ENCODE results near the gene IGSF1. TPM values are rescaled to one million over a fixed set of nuclear protein-coding genes. Genes with fewer than 3 reads are reported as not detected.
"Not testable (repeated sequence)": the region's sequence is repeated elsewhere in the genome, so short reads cannot be mapped to it uniquely, and the experiment has no call there.

IGSF1 gene
- total RNA-seq, 2 experiments from 2014 or later: not detected

DNA sequence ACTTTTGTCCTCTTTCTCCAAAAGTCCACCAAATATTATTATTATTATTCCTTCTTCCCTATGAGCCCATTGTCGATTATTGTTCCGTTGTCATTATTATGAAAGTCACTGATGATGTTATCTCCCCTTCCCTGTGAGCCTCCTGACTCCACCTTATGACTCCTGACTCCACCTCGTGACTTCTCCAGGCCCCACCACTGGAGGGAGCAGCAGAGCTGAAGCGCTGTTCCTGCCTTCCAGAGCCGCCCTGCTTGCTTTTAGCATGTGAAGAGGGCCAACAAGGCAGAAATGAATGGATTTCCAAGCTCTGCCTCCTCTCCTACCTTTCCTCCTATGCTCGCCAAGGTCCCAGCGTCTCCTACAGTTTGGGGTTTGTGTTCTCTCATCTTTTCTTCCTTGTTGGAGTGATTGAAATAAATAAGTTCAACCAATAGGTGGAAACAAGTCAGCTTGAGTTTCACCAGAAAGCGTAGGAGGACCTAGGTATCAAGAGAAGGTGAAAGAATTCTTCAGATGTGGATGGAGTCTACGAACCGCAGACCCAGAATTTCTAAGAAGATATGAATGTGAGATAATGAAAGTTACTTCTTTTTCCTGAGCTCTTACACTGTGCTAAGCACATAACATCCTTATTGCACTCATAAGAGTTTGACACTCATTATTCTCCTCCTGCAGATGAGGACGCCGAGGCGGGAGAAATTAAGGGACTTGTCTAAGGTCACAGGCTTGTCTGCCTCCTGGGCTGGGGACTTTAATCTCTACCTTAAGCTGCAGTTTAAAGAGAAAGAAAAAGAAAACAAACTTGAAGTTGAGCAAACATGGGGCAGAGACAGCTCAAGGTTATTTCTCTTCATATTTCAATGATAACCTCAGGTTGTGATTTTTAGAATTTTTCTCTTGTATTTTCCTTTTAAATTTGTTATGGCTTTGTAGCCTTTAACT, 26.1 kb downstream of the IGSF1 start:
- H3K27ac Mint-ChIP-seq: peak overlapping the region; percentile 25

DNA sequence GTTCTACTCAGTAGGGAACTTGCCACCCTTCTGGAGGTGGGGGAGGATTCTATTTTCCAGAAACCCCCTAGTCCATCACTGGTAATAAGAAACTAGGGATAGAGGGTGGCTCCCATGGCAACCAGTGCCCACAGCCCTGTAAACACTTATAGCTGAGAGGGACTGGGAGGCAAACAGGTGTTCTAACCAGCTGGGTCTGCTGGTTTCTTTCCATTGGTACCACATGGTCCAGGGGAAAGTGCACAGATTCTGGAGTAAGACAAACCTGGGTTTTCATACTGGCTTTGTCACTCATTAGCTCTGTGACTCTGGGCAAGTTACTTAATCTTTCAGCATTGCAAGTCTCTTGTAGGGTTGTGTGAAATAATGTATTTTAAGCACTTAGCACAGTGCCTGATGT, 26.9 kb downstream of the IGSF1 start:
- Mint-ChIP-seq H3K36me3 (ENCODE audit: low read depth) (no peaks in the 10 kb centered on the region), H3K4me1 (no peaks in the 10 kb centered on the region), H3K27me3 (no peaks in the 10 kb centered on the region), H3K4me3 (no peak overlapping the region), H3K9me3 (no peaks in the 10 kb centered on the region), H3K27ac (no peak overlapping the region)
- CTCF ChIA-PET: no interaction called here
- no peak for DNase-seq
- POLR2A ChIA-PET: no interaction called here

More for the DNA sequence above, 26.1 kb downstream of the IGSF1 start:
- H3K36me3 Mint-ChIP-seq (ENCODE audit: low read depth): no peaks in the 10 kb centered on the region
- DNase-seq: peak; percentile 7
- ChIA-PET CTCF (interaction anchor here (0.7 kb wide), 1 partner anchor 17 kb away, joined by 3 read pairs; no protein-coding TSS in a partner anchor), POLR2A (no interaction called here)
- no peaks in the 10 kb centered on the region for H3K4me1 Mint-ChIP-seq
- H3K4me3 Mint-ChIP-seq: no peak overlapping the region
- H3K9me3 Mint-ChIP-seq: no peaks in the 10 kb centered on the region
- no peaks in the 10 kb centered on the region for H3K27me3 Mint-ChIP-seq

DNA sequence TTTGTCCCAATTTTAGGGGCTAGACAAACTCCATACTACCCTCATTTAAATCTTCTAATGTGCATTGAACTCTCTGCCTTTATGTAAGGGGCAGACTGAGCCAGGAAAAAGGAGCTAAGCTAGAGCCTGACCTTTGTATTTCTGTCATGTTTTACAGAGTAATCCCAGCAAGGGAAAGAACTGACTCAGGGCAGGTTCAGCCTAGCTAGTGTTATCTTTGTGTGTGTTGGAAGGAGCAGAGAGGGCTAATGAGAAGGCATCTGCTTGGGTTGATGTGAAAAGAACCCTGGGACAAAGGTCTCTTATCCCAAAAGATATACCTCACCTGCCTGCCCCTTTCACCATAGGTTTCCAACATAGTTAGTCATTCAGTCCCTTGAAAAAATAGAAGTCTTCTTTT, 31.7 kb downstream of the IGSF1 start:
- Mint-ChIP-seq H3K27ac (no peak overlapping the region), H3K9me3 (no peaks in the 10 kb centered on the region), H3K4me1 (no peaks in the 10 kb centered on the region), H3K4me3 (no peak overlapping the region), H3K27me3 (no peaks in the 10 kb centered on the region), H3K36me3 (ENCODE audit: low read depth) (no peaks in the 10 kb centered on the region)
- no peak for DNase-seq
- POLR2A ChIA-PET: no interaction called here
- CTCF ChIA-PET: no interaction called here

DNA sequence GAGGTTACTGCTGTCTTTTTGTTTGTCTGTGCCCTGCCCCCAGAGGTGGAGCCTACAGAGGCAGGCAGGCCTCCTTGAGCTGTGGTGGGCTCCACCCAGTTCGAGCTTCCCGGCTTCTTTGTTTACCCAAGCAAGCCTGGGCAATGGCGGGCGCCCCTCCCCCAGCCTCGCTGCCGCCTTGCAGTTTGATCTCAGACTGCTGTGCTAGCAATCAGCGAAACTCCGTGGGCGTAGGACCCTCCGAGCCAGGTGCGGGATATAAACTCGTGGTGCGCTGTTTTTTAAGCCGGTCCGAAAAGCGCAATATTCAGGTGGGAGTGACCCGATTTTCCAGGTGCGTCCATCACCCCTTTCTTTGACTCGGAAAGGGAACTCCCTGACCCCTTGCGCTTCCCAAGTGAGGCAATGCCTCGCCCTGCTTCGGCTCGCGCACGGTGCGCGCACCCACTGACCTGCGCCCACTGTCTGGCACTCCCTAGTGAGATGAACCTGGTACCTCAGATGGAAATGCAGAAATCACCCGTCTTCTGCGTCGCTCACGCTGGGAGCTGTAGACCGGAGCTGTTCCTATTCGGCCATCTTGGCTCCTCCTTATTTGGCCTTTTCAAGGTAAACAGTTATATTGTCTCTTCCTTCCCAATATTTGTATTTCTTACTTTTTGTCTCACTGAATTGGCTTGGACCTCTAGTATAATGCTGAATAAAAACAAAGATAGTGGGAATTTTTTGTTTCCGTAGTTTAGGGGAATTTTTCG, 37.9 kb downstream of the IGSF1 start:
- H3K4me3 Mint-ChIP-seq; H3K36me3 Mint-ChIP-seq (ENCODE audit: low read depth); CTCF ChIA-PET; H3K9me3 Mint-ChIP-seq; H3K4me1 Mint-ChIP-seq; DNase-seq; H3K27ac Mint-ChIP-seq; H3K27me3 Mint-ChIP-seq; POLR2A ChIA-PET: not testable (repeated sequence)

DNA sequence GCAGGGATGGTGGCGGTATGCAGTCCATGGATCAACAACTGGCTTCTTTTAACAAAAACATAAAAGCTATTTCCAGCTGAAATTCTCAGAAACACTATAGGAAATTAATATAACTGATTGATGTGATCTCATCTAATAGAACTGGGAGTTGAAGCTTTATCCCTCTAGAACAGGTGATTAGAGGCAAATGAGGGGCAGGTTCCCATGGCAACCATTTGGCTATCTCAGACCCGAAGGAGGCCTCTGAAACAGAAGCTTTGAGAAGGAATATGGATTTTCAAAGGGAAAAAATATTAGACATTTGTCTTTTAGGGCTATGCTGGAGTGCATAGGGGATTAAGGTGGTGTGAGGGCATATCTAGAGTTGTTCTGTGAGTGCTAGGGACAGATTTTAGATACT, 50.0 kb downstream of the IGSF1 start:
- POLR2A ChIA-PET: no interaction called here

DNA sequence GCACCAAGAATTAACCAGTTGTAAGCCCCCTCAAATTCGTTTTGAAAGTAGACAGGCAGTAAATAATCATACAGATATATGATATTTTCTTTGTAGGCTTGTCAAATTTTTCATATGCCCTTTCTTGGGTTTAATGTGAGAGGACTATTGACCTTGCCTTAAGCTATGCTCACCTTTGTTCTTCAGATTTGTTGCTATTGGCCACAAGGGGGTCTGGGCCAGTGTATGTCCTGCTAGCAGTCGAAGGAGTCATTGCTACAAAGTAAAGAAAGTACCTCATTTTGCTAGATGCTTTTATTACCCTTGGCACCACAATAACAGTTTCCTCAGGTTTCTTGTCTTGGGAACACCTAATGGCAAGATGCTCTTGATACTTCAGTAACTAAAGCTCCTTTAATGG, 51.7 kb downstream of the IGSF1 start:
- H3K27ac Mint-ChIP-seq: no peak overlapping the region

More for the DNA sequence above, 50.0 kb downstream of the IGSF1 start:
- CTCF ChIA-PET: no interaction called here
- H3K36me3 Mint-ChIP-seq (ENCODE audit: low read depth): no peaks in the 10 kb centered on the region
- H3K9me3 Mint-ChIP-seq: no peaks in the 10 kb centered on the region
- no peak for DNase-seq
- no peak overlapping the region for H3K27ac Mint-ChIP-seq
- no peaks in the 10 kb centered on the region for H3K27me3 Mint-ChIP-seq
- H3K4me1 Mint-ChIP-seq: no peaks in the 10 kb centered on the region
- H3K4me3 Mint-ChIP-seq: no peak overlapping the region

DNA sequence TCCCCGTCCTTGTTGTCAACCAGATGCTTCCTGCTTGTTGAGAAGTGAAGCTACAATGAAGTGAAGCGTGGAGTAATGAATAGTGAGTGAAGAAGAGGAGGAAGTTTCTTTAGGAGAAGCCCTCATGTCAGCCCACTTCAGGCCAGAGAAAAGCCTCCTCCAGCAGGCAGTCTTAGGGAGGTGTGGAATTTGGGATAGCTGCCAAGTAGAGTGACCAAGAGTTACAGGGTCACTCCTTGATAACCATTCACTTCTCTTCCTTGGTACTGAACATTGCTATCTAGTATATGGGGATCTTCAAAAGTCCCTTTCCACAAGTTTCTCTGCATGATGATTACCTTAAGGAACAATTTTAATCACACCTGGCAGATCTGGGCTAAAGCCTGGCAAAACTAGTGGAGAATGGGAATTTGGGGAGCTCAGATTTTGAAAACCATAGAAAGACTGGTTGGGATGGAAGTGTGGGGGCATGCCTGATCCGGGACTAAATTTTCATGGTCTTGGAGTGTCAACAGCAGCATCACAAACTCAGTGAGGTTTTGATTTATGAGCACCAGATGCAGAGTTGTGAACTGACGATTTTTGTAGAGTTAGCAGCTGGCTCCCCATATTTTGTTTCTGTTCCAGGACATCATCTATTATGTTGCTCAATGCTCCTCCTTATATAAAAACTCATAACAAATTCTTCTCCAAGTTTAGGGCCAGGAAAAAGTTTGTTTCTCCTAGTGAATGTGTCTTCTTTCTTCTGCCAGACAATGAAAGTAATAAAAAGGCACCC, 53.1 kb downstream of the IGSF1 start:
- Mint-ChIP-seq H3K4me1 (no peaks in the 10 kb centered on the region), H3K36me3 (ENCODE audit: low read depth) (no peaks in the 10 kb centered on the region)

More for the DNA sequence above, 51.7 kb downstream of the IGSF1 start:
- Mint-ChIP-seq H3K9me3 (no peaks in the 10 kb centered on the region), H3K36me3 (ENCODE audit: low read depth) (no peaks in the 10 kb centered on the region), H3K4me3 (no peak overlapping the region), H3K27me3 (no peaks in the 10 kb centered on the region), H3K4me1 (no peaks in the 10 kb centered on the region)
- POLR2A ChIA-PET: no interaction called here
- CTCF ChIA-PET: no interaction called here
- DNase-seq: no peak

DNA sequence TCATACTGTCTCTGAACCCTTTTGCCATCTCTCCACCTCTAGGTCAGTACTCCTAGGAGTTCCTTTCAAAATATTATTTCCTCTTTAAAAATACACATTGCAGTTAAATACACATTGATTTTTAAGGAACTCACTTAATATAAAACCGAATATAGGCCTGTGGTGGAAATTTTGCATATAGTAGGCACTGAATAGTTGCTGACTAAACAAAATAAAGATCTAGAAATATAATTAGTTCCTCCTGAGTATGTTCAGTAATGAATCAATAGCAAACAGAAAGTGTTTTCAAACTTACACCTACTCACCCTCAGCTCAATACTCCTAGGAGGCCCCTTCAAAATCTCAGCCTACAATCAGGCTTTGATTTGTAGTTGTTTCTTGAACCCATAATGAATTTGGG, 61.5 kb downstream of the IGSF1 start:
- Mint-ChIP-seq H3K27ac (no peak overlapping the region), H3K27me3 (no peaks in the 10 kb centered on the region), H3K4me3 (no peak overlapping the region), H3K4me1 (no peaks in the 10 kb centered on the region), H3K9me3 (no peaks in the 10 kb centered on the region), H3K36me3 (ENCODE audit: low read depth) (no peaks in the 10 kb centered on the region)
- POLR2A ChIA-PET: no interaction called here
- DNase-seq: no peak
- CTCF ChIA-PET: no interaction called here

More for the DNA sequence above, 53.1 kb downstream of the IGSF1 start:
- DNase-seq: no peak
- Mint-ChIP-seq H3K9me3 (no peaks in the 10 kb centered on the region), H3K27me3 (no peaks in the 10 kb centered on the region), H3K27ac (no peak overlapping the region), H3K4me3 (no peak overlapping the region)
- ChIA-PET CTCF (no interaction called here), POLR2A (no interaction called here)

DNA sequence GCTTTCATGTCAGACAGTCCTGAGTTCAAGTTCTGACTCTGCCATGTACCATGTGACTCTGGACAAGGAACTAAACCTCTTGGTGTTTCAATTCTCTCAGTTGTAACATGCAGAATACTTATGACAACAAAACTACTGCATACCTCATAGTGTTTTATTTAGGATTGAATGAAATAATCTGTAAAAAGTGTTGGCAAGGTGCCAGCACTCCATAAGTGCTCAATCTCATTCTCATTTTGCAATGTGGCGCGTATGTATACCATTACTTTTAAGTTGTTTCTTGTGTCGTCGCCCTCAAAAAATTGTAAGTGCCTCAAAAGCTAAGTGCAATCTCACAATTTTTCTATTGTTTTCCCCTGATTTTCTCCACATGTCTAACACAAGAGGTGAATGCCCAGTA, 62.5 kb downstream of the IGSF1 start:
- ChIA-PET POLR2A (no interaction called here), CTCF (no interaction called here)
- DNase-seq: no peak
- Mint-ChIP-seq H3K36me3 (ENCODE audit: low read depth) (no peaks in the 10 kb centered on the region), H3K9me3 (no peaks in the 10 kb centered on the region), H3K27me3 (no peaks in the 10 kb centered on the region), H3K4me3 (no peak overlapping the region), H3K27ac (no peak overlapping the region), H3K4me1 (no peaks in the 10 kb centered on the region)

DNA sequence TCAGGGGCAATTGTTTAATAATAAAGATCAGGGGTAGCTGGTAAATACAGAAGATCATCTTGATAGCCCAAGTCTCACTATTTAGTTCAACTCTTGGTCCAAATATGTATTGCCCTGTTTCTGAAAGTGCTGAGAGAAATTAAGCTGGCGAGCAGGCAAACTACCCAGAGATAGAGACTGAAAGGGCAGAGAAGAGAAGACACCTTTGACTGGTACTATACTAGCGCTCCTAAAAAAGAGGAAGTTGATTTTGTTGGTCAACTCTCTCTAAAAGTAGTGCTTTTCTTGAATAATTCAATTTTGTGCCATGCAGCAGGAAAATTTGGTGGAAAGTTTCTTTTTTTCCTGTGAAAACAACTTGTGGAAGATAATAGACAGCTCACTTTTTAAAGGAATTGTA, 64.0 kb downstream of the IGSF1 start:
- no peak overlapping the region for H3K27ac Mint-ChIP-seq
- H3K4me1 Mint-ChIP-seq: no peaks in the 10 kb centered on the region
- no peak for DNase-seq
- no peaks in the 10 kb centered on the region for H3K9me3 Mint-ChIP-seq
- H3K4me3 Mint-ChIP-seq: no peak overlapping the region
- H3K36me3 Mint-ChIP-seq (ENCODE audit: low read depth): no peaks in the 10 kb centered on the region
- ChIA-PET CTCF (no interaction called here), POLR2A (no interaction called here)
- H3K27me3 Mint-ChIP-seq: no peaks in the 10 kb centered on the region

Other genes starting within 250 kb of the IGSF1 start
- gene ARHGAP36, start 231.0 kb downstream of the IGSF1 start, total RNA-seq: not detected

Measured in activated CD4-positive, alpha-beta T cell treated with anti-CD3 and anti-CD28 coated beads, Interleukin-2, amount 10 ng/mL, durations not matched to agents 7 days and 5 days (primary cell).